ENCODE data around the gene FSTL4. TPM values are rescaled to one million over a fixed set of nuclear protein-coding genes. Genes with fewer than 3 reads are reported as not detected.

FSTL4 gene
- polyA plus RNA-seq, 1 donor from 2014 or later, result 0.57 TPM

DNA sequence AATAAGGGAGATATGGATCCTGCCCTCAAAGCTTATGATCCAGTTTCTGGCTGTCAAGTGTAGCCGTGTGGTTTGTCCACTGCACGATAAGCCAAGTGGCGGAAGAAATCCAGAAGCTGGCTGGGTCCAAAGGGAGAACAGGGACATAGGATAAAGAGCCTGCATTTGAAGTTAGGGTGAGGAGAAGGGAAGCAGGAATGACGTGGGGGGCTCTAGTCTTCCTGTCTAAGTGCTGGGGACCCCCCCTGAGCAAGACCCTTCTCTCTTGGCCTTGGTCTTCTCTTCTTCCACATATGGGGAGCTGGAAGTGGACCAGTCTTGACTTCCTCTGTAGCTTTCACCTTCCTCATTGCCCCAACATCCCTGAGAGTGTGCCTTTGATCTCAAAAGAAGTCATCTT is 186.6 kb downstream of the FSTL4 start:
- no peaks in the 10 kb centered on the region for H3K36me3 ChIP-seq (ENCODE audit: insufficient read depth, low read length)
- no peaks in the 10 kb centered on the region for H3K9me2 ChIP-seq (ENCODE audit: insufficient read depth, low read length)
- no peaks in the 10 kb centered on the region for H4K20me1 ChIP-seq (ENCODE audit: insufficient read depth)
- H3K27me3 ChIP-seq (ENCODE audit: insufficient read depth, low read depth, low read length), result no peaks in the 10 kb centered on the region
- no peak overlapping the region for H3K27ac ChIP-seq (ENCODE audit: low read length)
- H3K9ac ChIP-seq (ENCODE audit: low read length), result no peak overlapping the region
- no peaks in the 10 kb centered on the region for H3K9me3 ChIP-seq (ENCODE audit: low read length)
- no peaks in the 10 kb centered on the region for H3K79me2 ChIP-seq (replicated peaks; ENCODE audit: insufficient read depth, low read length)
- H3K4me3 ChIP-seq (ENCODE audit: low read length), result no peak overlapping the region
- no peaks in the 10 kb centered on the region for H3F3A ChIP-seq (ENCODE audit: insufficient read depth, low read length, poor library complexity, severe bottlenecking)
- TF ChIP-seq EZH2 (IDR thresholded peaks at IDR 0.05; ENCODE audit: borderline replicate concordance, insufficient read depth, low read length, poor library complexity, severe bottlenecking) (no peak), EP300 (conservative IDR thresholded peaks at IDR 0.05; ENCODE audit: poor library complexity, severe bottlenecking) (no peak), TAF1 (IDR thresholded peaks at IDR 0.05; ENCODE audit: low read depth) (no peak), MXI1 (conservative IDR thresholded peaks at IDR 0.05; ENCODE audit: poor library complexity, severe bottlenecking) (no peak), RAD21 (conservative IDR thresholded peaks at IDR 0.05) (no peak), SMC3 (conservative IDR thresholded peaks at IDR 0.05; ENCODE audit: poor library complexity) (no peak), POLR2AphosphoS5 (IDR thresholded peaks at IDR 0.05) (no peak)
- TF ChIP-seq, protein P1, sequence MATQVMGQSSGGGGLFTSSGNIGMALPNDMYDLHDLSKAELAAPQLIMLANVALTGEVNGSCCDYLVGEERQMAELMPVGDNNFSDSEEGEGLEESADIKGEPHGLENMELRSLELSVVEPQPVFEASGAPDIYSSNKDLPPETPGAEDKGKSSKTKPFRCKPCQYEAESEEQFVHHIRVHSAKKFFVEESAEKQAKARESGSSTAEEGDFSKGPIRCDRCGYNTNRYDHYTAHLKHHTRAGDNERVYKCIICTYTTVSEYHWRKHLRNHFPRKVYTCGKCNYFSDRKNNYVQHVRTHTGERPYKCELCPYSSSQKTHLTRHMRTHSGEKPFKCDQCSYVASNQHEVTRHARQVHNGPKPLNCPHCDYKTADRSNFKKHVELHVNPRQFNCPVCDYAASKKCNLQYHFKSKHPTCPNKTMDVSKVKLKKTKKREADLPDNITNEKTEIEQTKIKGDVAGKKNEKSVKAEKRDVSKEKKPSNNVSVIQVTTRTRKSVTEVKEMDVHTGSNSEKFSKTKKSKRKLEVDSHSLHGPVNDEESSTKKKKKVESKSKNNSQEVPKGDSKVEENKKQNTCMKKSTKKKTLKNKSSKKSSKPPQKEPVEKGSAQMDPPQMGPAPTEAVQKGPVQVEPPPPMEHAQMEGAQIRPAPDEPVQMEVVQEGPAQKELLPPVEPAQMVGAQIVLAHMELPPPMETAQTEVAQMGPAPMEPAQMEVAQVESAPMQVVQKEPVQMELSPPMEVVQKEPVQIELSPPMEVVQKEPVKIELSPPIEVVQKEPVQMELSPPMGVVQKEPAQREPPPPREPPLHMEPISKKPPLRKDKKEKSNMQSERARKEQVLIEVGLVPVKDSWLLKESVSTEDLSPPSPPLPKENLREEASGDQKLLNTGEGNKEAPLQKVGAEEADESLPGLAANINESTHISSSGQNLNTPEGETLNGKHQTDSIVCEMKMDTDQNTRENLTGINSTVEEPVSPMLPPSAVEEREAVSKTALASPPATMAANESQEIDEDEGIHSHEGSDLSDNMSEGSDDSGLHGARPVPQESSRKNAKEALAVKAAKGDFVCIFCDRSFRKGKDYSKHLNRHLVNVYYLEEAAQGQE (IDR thresholded peaks at IDR 0.05; ENCODE audit: borderline replicate concordance), result no peak
- TF ChIP-seq, protein P2, sequence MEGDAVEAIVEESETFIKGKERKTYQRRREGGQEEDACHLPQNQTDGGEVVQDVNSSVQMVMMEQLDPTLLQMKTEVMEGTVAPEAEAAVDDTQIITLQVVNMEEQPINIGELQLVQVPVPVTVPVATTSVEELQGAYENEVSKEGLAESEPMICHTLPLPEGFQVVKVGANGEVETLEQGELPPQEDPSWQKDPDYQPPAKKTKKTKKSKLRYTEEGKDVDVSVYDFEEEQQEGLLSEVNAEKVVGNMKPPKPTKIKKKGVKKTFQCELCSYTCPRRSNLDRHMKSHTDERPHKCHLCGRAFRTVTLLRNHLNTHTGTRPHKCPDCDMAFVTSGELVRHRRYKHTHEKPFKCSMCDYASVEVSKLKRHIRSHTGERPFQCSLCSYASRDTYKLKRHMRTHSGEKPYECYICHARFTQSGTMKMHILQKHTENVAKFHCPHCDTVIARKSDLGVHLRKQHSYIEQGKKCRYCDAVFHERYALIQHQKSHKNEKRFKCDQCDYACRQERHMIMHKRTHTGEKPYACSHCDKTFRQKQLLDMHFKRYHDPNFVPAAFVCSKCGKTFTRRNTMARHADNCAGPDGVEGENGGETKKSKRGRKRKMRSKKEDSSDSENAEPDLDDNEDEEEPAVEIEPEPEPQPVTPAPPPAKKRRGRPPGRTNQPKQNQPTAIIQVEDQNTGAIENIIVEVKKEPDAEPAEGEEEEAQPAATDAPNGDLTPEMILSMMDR (IDR thresholded peaks at IDR 0.05; ENCODE audit: poor library complexity, severe bottlenecking), result no peak
- no peak overlapping the region for H2AFZ ChIP-seq (ENCODE audit: low read depth, low read length)
- H3K4me2 ChIP-seq (ENCODE audit: low read length), result no peak overlapping the region

DNA sequence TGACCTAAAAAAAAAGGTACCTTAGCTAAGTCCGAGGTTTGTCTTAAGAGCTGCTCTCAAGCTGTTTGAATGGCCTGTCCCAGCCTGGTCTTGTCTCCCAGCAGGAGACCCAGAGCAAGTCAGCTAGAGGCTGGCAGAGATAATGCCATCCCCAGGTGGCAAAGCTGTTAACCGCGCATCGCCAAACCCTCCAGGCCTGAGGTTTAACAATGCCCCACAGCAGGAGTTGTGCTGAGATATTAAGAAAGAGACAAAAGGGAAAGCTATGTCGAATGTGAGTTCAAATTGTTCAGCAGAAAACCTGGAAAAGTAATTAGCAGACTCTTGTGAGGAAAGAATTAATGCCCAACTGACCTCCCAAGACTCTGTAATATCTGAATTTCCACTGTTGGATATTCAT is 187.1 kb downstream of the FSTL4 start:
- no peaks in the 10 kb centered on the region for H3F3A ChIP-seq (ENCODE audit: insufficient read depth, low read length, poor library complexity, severe bottlenecking)
- no peak overlapping the region for H3K4me2 ChIP-seq (ENCODE audit: low read length)
- H2AFZ ChIP-seq (ENCODE audit: low read depth, low read length), result no peak overlapping the region
- no peaks in the 10 kb centered on the region for H3K27me3 ChIP-seq (ENCODE audit: insufficient read depth, low read depth, low read length)
- no peak overlapping the region for H3K4me3 ChIP-seq (ENCODE audit: low read length)
- no peak overlapping the region for H3K9ac ChIP-seq (ENCODE audit: low read length)
- no peaks in the 10 kb centered on the region for H4K20me1 ChIP-seq (ENCODE audit: insufficient read depth)
- no peaks in the 10 kb centered on the region for H3K9me2 ChIP-seq (ENCODE audit: insufficient read depth, low read length)
- no peaks in the 10 kb centered on the region for H3K79me2 ChIP-seq (replicated peaks; ENCODE audit: insufficient read depth, low read length)
- no peaks in the 10 kb centered on the region for H3K9me3 ChIP-seq (ENCODE audit: low read length)
- TF ChIP-seq, protein P2 (IDR thresholded peaks at IDR 0.05; ENCODE audit: poor library complexity, severe bottlenecking), result no peak
- TF ChIP-seq TAF1 (IDR thresholded peaks at IDR 0.05; ENCODE audit: low read depth) (no peak), POLR2AphosphoS5 (IDR thresholded peaks at IDR 0.05) (no peak), SMC3 (conservative IDR thresholded peaks at IDR 0.05; ENCODE audit: poor library complexity) (no peak), EP300 (conservative IDR thresholded peaks at IDR 0.05; ENCODE audit: poor library complexity, severe bottlenecking) (no peak), EZH2 (IDR thresholded peaks at IDR 0.05; ENCODE audit: borderline replicate concordance, insufficient read depth, low read length, poor library complexity, severe bottlenecking) (no peak), RAD21 (conservative IDR thresholded peaks at IDR 0.05) (no peak), MXI1 (conservative IDR thresholded peaks at IDR 0.05; ENCODE audit: poor library complexity, severe bottlenecking) (no peak)
- TF ChIP-seq, protein P1 (IDR thresholded peaks at IDR 0.05; ENCODE audit: borderline replicate concordance), result no peak
- H3K27ac ChIP-seq (ENCODE audit: low read length), result no peak overlapping the region
- no peaks in the 10 kb centered on the region for H3K36me3 ChIP-seq (ENCODE audit: insufficient read depth, low read length)

All from neural cell (in vitro differentiated cells).